Measurements from ENCODE around the gene ELOB.
"Not testable (repeated sequence)": the region's sequence is repeated elsewhere in the genome, so short reads cannot be mapped to it uniquely, and the experiment has no call there.

The ELOB gene

GRCh38 chr16:2724816-2725348, 52.2 kb downstream of the ELOB start:
- H3K4me3 ChIP-seq (ENCODE audit: control insufficient read depth, low read depth, low read length), result no peak overlapping the region
- no peak for TF ChIP-seq CTCF (IDR thresholded peaks at IDR 0.05; ENCODE audit: control insufficient read depth, insufficient read depth, low read depth, low read length, missing control alignments)
- DNase-seq (ENCODE audit: low read depth), result no peak

- no peak for TF ChIP-seq CTCF (IDR thresholded peaks at IDR 0.05; ENCODE audit: control insufficient read depth, insufficient read depth, low read depth, low read length, missing control alignments)
- H3K4me3 ChIP-seq (ENCODE audit: control insufficient read depth, low read depth, low read length), result no peak overlapping the region
- no peak for DNase-seq (ENCODE audit: low read depth)
Observed at GRCh38 chr16:2724088-2724676, 52.9 kb downstream of the ELOB start.

GRCh38 chr16:2721634-2722173, 55.4 kb downstream of the ELOB start:
- not testable (repeated sequence) for DNase-seq (ENCODE audit: low read depth)

More at GRCh38 chr16:2721634-2722173, 55.4 kb downstream of the ELOB start:
- peak overlapping the region; percentile 58 for H3K4me3 ChIP-seq (ENCODE audit: control insufficient read depth, low read depth, low read length)

Data from AG09309 (cell line).